ENCODE data around the gene ARHGEF5.
"Not testable (repeated sequence)": the region's sequence is repeated elsewhere in the genome, so short reads cannot be mapped to it uniquely, and the experiment has no call there.

DNA sequence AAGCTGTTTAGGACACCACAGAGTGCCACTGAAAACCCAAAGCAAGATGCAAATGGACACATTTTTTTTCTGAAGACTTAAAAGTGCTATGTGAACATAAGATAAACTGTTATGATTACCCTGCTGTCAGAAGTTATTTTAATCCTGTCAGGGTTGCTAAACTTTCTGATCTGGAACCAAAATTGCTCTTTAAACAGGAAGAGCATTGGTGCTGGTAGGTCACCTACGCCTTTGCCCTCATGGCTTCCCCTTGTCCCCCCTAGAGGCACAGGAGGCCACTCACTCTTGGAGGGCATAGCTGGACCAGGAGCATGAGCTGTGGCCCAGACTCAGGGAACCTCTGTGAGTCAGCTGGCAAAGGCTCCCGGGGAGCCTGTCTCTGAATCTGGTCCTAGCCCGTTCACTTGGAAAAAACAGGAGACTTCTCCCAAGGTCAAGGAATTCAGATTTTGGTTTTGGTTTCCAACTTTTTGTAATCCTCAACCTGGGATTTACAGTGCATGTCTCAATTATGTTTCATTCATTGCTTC, 33.5 kb upstream of the ARHGEF5 start:
- TF ChIP-seq, protein P1, sequence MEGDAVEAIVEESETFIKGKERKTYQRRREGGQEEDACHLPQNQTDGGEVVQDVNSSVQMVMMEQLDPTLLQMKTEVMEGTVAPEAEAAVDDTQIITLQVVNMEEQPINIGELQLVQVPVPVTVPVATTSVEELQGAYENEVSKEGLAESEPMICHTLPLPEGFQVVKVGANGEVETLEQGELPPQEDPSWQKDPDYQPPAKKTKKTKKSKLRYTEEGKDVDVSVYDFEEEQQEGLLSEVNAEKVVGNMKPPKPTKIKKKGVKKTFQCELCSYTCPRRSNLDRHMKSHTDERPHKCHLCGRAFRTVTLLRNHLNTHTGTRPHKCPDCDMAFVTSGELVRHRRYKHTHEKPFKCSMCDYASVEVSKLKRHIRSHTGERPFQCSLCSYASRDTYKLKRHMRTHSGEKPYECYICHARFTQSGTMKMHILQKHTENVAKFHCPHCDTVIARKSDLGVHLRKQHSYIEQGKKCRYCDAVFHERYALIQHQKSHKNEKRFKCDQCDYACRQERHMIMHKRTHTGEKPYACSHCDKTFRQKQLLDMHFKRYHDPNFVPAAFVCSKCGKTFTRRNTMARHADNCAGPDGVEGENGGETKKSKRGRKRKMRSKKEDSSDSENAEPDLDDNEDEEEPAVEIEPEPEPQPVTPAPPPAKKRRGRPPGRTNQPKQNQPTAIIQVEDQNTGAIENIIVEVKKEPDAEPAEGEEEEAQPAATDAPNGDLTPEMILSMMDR (conservative IDR thresholded peaks at IDR 0.05; ENCODE audit: low read length): not testable (repeated sequence)
- TF ChIP-seq EZH2phosphoT487 (IDR thresholded peaks at IDR 0.05; ENCODE audit: borderline replicate concordance, low read depth, low read length): not testable (repeated sequence)
